WTC11 (cell line): ENCODE measurements around the gene PICALM. TPM values are rescaled to one million over a fixed set of nuclear protein-coding genes. Genes with fewer than 3 reads are reported as not detected.

ENCODE experiments used
- ATAC-seq: fragments of 200-7000 bp; cut with Tn5 transposase; 2 replicates; pipeline ENCODE4 v1.10.0; 2021; ENCODE audit warnings: mild to moderate bottlenecking, moderate library complexity
- CTCF ChIA-PET: fragments of 300-600 bp; sonication (Branson Sonifier 250); formaldehyde crosslinking; loops from one replicate; lab custom pipeline; 2021; ENCODE audit warnings: antibody characterized with exemption; lab: Charles Lee
- POLR2A ChIA-PET: fragments of 350-600 bp; sonication (Branson Sonifier 250); formaldehyde crosslinking; loops from one replicate; lab custom pipeline; 2021; ENCODE audit warnings: antibody characterized with exemption; lab: Charles Lee
- DNase-seq: peaks from one replicate; pipeline ENCODE4 v3.0.0; 2021; ENCODE audit warnings: low spot score
- H3K27ac Mint-ChIP-seq: 2 replicates; pipeline ENCODE4 v1.8.0; 2021; ENCODE audit warnings: mixed read lengths
- H3K27me3 Mint-ChIP-seq: 2 replicates; pipeline ENCODE4 v1.8.0; 2021; ENCODE audit warnings: low read depth, mild to moderate bottlenecking, moderate library complexity, mixed read lengths
- H3K36me3 Mint-ChIP-seq: 2 replicates; pipeline ENCODE4 v1.8.0; 2021; ENCODE audit warnings: mixed read lengths
- H3K4me1 Mint-ChIP-seq: 2 replicates; pipeline ENCODE4 v1.8.0; 2022; ENCODE audit warnings: mixed read lengths
- H3K4me3 Mint-ChIP-seq: 2 replicates; pipeline ENCODE4 v1.8.0; 2021; ENCODE audit warnings: mild to moderate bottlenecking, moderate library complexity, mixed read lengths
- H3K9me3 Mint-ChIP-seq: 2 replicates; pipeline ENCODE4 v1.8.0; 2021; ENCODE audit warnings: mixed read lengths
- ATF1 ChIP-seq: sonication (generic); formaldehyde crosslinking; IDR thresholded peaks from 2 replicates; pipeline ENCODE4 v1.8.1; 2023; ENCODE audit warnings: mild to moderate bottlenecking, moderate library complexity, missing genetic modification reagents
- ATF3 ChIP-seq: sonication (generic); formaldehyde crosslinking; conservative IDR thresholded peaks from 2 replicates; pipeline ENCODE4 v1.8.1; 2022; ENCODE audit warnings: mild to moderate bottlenecking, missing genetic modification reagents
- CBFB ChIP-seq: sonication (generic); formaldehyde crosslinking; IDR thresholded peaks from 2 replicates; pipeline ENCODE4 v1.8.1; 2022; ENCODE audit warnings: mild to moderate bottlenecking, low read depth, missing genetic modification reagents
- CREM ChIP-seq: sonication (generic); formaldehyde crosslinking; IDR thresholded peaks from 2 replicates; pipeline ENCODE4 v1.8.1; 2022; ENCODE audit warnings: mild to moderate bottlenecking, missing genetic modification reagents, moderate library complexity
- GRHL2 ChIP-seq: fragments of 250-450 bp; sonication (Bioruptor Pico); IDR thresholded peaks from 2 replicates; pipeline ENCODE4 v1.8.0; 2022; ENCODE audit warnings: mild to moderate bottlenecking, moderate library complexity; ENCODE audit not compliant: insufficient replicate concordance, severe bottlenecking
- GTF2I ChIP-seq: fragments of 250-450 bp; sonication (Bioruptor Pico); conservative IDR thresholded peaks from 2 replicates; pipeline ENCODE4 v1.4.0; 2021; ENCODE audit warnings: mild to moderate bottlenecking
- HMGA2 ChIP-seq: fragments of 250-450 bp; sonication (Bioruptor Pico); IDR thresholded peaks from 2 replicates; pipeline ENCODE4 v1.4.0; 2021; ENCODE audit warnings: mild to moderate bottlenecking, moderate library complexity
- IRF1 ChIP-seq: sonication (generic); formaldehyde crosslinking; IDR thresholded peaks from 2 replicates; pipeline ENCODE4 v1.8.0; 2023; ENCODE audit warnings: missing genetic modification reagents
- JAZF1 ChIP-seq: fragments of 250-450 bp; sonication (Bioruptor Pico); IDR thresholded peaks from 2 replicates; pipeline ENCODE4 v1.9.0; 2021; ENCODE audit warnings: moderate library complexity, mild to moderate bottlenecking, inconsistent platforms
- MAX ChIP-seq: sonication (generic); formaldehyde crosslinking; IDR thresholded peaks from 2 replicates; pipeline ENCODE4 v1.8.0; 2022; ENCODE audit warnings: mild to moderate bottlenecking, missing genetic modification reagents
- NR1H2 ChIP-seq: sonication (generic); formaldehyde crosslinking; IDR thresholded peaks from 2 replicates; pipeline ENCODE4 v1.9.0; 2021; ENCODE audit warnings: mild to moderate bottlenecking, moderate library complexity, missing genetic modification reagents
- NR3C1 ChIP-seq: sonication (generic); formaldehyde crosslinking; conservative IDR thresholded peaks from 2 replicates; pipeline ENCODE4 v1.8.1; 2023; ENCODE audit warnings: low read depth, mild to moderate bottlenecking, missing genetic modification reagents
- PREB ChIP-seq: sonication (generic); formaldehyde crosslinking; IDR thresholded peaks from 2 replicates; pipeline ENCODE4 v1.8.1; 2022; ENCODE audit warnings: mild to moderate bottlenecking, missing genetic modification reagents, moderate library complexity, borderline replicate concordance
- SP1 ChIP-seq: sonication (generic); formaldehyde crosslinking; conservative IDR thresholded peaks from 2 replicates; pipeline ENCODE4 v1.8.1; 2022; ENCODE audit warnings: missing genetic modification reagents
- ZBTB21 ChIP-seq: sonication (generic); formaldehyde crosslinking; IDR thresholded peaks from 2 replicates; pipeline ENCODE4 v1.8.1; 2023; ENCODE audit warnings: mild to moderate bottlenecking, missing genetic modification reagents, borderline replicate concordance
- ZMAT4 ChIP-seq: fragments of 250-450 bp; sonication (Bioruptor Pico); IDR thresholded peaks from 2 replicates; pipeline ENCODE4 v1.9.0; 2021; ENCODE audit warnings: mild to moderate bottlenecking
- ZNF138 ChIP-seq: sonication (generic); formaldehyde crosslinking; conservative IDR thresholded peaks from 2 replicates; pipeline ENCODE4 v1.8.1; 2022; ENCODE audit warnings: mild to moderate bottlenecking, moderate library complexity, missing genetic modification reagents
- ZNF232 ChIP-seq: sonication (generic); formaldehyde crosslinking; IDR thresholded peaks from 2 replicates; pipeline ENCODE4 v1.8.0; 2022; ENCODE audit warnings: mild to moderate bottlenecking, missing genetic modification reagents
- ZNF317 ChIP-seq: sonication (generic); formaldehyde crosslinking; IDR thresholded peaks from 2 replicates; pipeline ENCODE4 v1.8.1; 2023; ENCODE audit warnings: low read depth, mild to moderate bottlenecking, moderate library complexity, missing genetic modification reagents, borderline replicate concordance
- ZNF396 ChIP-seq: fragments of 250-450 bp; sonication (Bioruptor Pico); IDR thresholded peaks from 2 replicates; pipeline ENCODE4 v1.8.0; 2021; ENCODE audit warnings: mild to moderate bottlenecking, moderate library complexity, borderline replicate concordance
- ZNF423 ChIP-seq: fragments of 250-450 bp; sonication (Bioruptor Pico); IDR thresholded peaks from 2 replicates; pipeline ENCODE4 v2.1.2; 2022; ENCODE audit warnings: mild to moderate bottlenecking, moderate library complexity
- ZNF512 ChIP-seq: sonication (generic); formaldehyde crosslinking; IDR thresholded peaks from 2 replicates; pipeline ENCODE4 v1.8.1; 2022; ENCODE audit warnings: missing genetic modification reagents, borderline replicate concordance
- total RNA-seq: library from RNA; stranded (reverse); gene quantifications from 3 replicates; pipeline ENCODE4 v1.2.3, GENCODE V29; 2021

The PICALM gene
- total RNA-seq, 1 experiment from 2014 or later = 69.9 TPM

- peaks cover 2% of the 10 kb centered on the region; the same call in 1 of the 2 replicates for H3K4me1 Mint-ChIP-seq
- no peak for TF ChIP-seq ZBTB21 (CRISPR knock-in tag)
- TF ChIP-seq ZNF317 = no peak
- TF ChIP-seq ZNF232 (CRISPR knock-in tag) = no peak
- no peak for TF ChIP-seq CBFB
- TF ChIP-seq HMGA2 (CRISPR knock-in tag) = no peak
- no peak for TF ChIP-seq JAZF1 (CRISPR knock-in tag)
- TF ChIP-seq ZNF512 (CRISPR knock-in tag) = no peak
- no peak for TF ChIP-seq ZNF138 (CRISPR knock-in tag)
- no peak for TF ChIP-seq IRF1 (CRISPR knock-in tag)
- H3K36me3 Mint-ChIP-seq = peaks cover 15% of the 10 kb centered on the region
- no peak overlapping the region for H3K4me3 Mint-ChIP-seq
- ATAC-seq (no peak), DNase-seq (no peak)
- H3K27ac Mint-ChIP-seq = peak overlapping the region; percentile 22
- no peaks in the 10 kb centered on the region for H3K27me3 Mint-ChIP-seq
- ChIA-PET CTCF (interaction anchor here (1.3 to 3.4 kb wide), 2 partner anchors 26 to 177 kb away, joined by 3 to 13 read pairs; no protein-coding TSS in a partner anchor), POLR2A (interaction anchor here (0.6 kb wide), 1 partner anchor 1370 kb away, joined by 5 read pairs; no protein-coding TSS in a partner anchor)
- H3K9me3 Mint-ChIP-seq = no peaks in the 10 kb centered on the region
Observed at GRCh38 chr11:86016451-86016850, 52.4 kb downstream of the PICALM start.

- Mint-ChIP-seq H3K27ac (peak overlapping the region; percentile 35; the same call in 1 of the 2 replicates), H3K4me3 (no peak overlapping the region), H3K27me3 (no peaks in the 10 kb centered on the region), H3K9me3 (no peaks in the 10 kb centered on the region), H3K36me3 (peaks cover 12% of the 10 kb centered on the region), H3K4me1 (no peaks in the 10 kb centered on the region)
- no peak for TF ChIP-seq CREM (CRISPR knock-in tag)
- TF ChIP-seq ATF1 (CRISPR knock-in tag) = no peak
- no peak for TF ChIP-seq ZNF396
- TF ChIP-seq MAX (CRISPR knock-in tag) = no peak
- no peak for TF ChIP-seq ZMAT4 (CRISPR knock-in tag)
- no peak for TF ChIP-seq SP1 (CRISPR knock-in tag)
- no peak for TF ChIP-seq PREB
- TF ChIP-seq NR1H2 (CRISPR knock-in tag) = no peak
- TF ChIP-seq ZNF423 (CRISPR knock-in tag) = no peak
- no peak for TF ChIP-seq NR3C1 (CRISPR knock-in tag)
- ChIA-PET POLR2A (no interaction called here), CTCF (interaction anchor here (1.3 to 3.4 kb wide), 2 partner anchors 26 to 178 kb away, joined by 3 to 13 read pairs; no protein-coding TSS in a partner anchor)
- ATAC-seq (no peak), DNase-seq (no peak)
Observed at GRCh38 chr11:86015699-86016098, 53.2 kb downstream of the PICALM start.

GRCh38 chr11:86014221-86014620 lies 54.7 kb downstream of the PICALM start:
- ChIA-PET CTCF (no interaction called here), POLR2A (no interaction called here)
- DNase-seq (no peak), ATAC-seq (no peak)
- H3K36me3 Mint-ChIP-seq = peaks cover 12% of the 10 kb centered on the region
- TF ChIP-seq GTF2I (CRISPR knock-in tag) = no peak
- TF ChIP-seq ZMAT4 (CRISPR knock-in tag) = no peak
- TF ChIP-seq GRHL2 (CRISPR knock-in tag) = no peak
- TF ChIP-seq ATF3 = no peak
- H3K27ac Mint-ChIP-seq = 0 out of 2 replicates have a peak overlapping the region, but pooled peaks have one; percentile 20
- H3K9me3 Mint-ChIP-seq = no peaks in the 10 kb centered on the region
- H3K4me1 Mint-ChIP-seq = no peaks in the 10 kb centered on the region
- no peak overlapping the region for H3K4me3 Mint-ChIP-seq
- no peaks in the 10 kb centered on the region for H3K27me3 Mint-ChIP-seq
